Neural cell (in vitro differentiated cells): ENCODE data around the gene ATP2B2.

Experiments
- EP300 ChIP-seq: fragments of 450-650 bp; conservative IDR thresholded peaks from 2 replicates; pipeline ENCODE4 v1.6.1; 2014; ENCODE audit warnings: antibody characterized with exemption, mild to moderate bottlenecking, moderate library complexity; ENCODE audit not compliant: poor library complexity, severe bottlenecking
- EZH2 ChIP-seq: fragments of 200-600, 300-800 bp; shearing (Covaris generic), sonication (generic); IDR thresholded peaks from 2 replicates; pipeline ENCODE4 v1.6.1; 2014; ENCODE audit warnings: antibody characterized with exemption, low read length, borderline replicate concordance, mild to moderate bottlenecking; ENCODE audit not compliant: insufficient read depth, poor library complexity, severe bottlenecking
- RAD21 ChIP-seq: fragments of 450-650 bp; conservative IDR thresholded peaks from 2 replicates; pipeline ENCODE4 v1.6.1; 2014; ENCODE audit warnings: antibody characterized with exemption, mild to moderate bottlenecking, moderate library complexity
- TF ChIP-seq, protein P1 (sequence below): fragments of 450-650 bp; IDR thresholded peaks from 2 replicates; pipeline ENCODE4 v1.5.1; 2014; ENCODE audit warnings: antibody characterized with exemption, mild to moderate bottlenecking, moderate library complexity; ENCODE audit not compliant: poor library complexity, severe bottlenecking
- TF ChIP-seq, protein P2 (sequence below): IDR thresholded peaks from 2 replicates; pipeline ENCODE4 v1.6.1; 2012; ENCODE audit warnings: borderline replicate concordance

DNA sequence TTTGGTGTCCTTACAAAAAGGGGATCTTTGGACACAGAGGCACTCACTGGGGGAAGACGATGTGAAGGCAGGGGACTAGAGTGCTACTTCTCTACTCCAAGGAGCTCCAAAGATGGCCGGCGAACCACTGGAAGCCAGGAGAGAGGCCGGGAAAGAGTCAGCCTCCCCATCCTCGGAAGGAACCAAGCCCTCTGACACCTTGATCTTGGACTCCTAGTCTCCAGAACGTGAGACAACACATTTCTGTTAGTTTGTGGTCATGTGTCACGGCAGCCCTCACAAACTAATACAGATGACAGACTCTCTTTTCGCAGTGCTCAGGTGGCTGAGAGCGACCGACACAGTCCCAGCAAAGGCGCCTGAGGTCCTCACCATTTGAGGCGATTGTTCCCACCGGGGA is 24.4 kb upstream of the ATP2B2 start:
- TF ChIP-seq, protein P1, sequence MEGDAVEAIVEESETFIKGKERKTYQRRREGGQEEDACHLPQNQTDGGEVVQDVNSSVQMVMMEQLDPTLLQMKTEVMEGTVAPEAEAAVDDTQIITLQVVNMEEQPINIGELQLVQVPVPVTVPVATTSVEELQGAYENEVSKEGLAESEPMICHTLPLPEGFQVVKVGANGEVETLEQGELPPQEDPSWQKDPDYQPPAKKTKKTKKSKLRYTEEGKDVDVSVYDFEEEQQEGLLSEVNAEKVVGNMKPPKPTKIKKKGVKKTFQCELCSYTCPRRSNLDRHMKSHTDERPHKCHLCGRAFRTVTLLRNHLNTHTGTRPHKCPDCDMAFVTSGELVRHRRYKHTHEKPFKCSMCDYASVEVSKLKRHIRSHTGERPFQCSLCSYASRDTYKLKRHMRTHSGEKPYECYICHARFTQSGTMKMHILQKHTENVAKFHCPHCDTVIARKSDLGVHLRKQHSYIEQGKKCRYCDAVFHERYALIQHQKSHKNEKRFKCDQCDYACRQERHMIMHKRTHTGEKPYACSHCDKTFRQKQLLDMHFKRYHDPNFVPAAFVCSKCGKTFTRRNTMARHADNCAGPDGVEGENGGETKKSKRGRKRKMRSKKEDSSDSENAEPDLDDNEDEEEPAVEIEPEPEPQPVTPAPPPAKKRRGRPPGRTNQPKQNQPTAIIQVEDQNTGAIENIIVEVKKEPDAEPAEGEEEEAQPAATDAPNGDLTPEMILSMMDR = no peak
- TF ChIP-seq EP300 (no peak), RAD21 (no peak), EZH2 (no peak)
- TF ChIP-seq, protein P2, sequence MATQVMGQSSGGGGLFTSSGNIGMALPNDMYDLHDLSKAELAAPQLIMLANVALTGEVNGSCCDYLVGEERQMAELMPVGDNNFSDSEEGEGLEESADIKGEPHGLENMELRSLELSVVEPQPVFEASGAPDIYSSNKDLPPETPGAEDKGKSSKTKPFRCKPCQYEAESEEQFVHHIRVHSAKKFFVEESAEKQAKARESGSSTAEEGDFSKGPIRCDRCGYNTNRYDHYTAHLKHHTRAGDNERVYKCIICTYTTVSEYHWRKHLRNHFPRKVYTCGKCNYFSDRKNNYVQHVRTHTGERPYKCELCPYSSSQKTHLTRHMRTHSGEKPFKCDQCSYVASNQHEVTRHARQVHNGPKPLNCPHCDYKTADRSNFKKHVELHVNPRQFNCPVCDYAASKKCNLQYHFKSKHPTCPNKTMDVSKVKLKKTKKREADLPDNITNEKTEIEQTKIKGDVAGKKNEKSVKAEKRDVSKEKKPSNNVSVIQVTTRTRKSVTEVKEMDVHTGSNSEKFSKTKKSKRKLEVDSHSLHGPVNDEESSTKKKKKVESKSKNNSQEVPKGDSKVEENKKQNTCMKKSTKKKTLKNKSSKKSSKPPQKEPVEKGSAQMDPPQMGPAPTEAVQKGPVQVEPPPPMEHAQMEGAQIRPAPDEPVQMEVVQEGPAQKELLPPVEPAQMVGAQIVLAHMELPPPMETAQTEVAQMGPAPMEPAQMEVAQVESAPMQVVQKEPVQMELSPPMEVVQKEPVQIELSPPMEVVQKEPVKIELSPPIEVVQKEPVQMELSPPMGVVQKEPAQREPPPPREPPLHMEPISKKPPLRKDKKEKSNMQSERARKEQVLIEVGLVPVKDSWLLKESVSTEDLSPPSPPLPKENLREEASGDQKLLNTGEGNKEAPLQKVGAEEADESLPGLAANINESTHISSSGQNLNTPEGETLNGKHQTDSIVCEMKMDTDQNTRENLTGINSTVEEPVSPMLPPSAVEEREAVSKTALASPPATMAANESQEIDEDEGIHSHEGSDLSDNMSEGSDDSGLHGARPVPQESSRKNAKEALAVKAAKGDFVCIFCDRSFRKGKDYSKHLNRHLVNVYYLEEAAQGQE = no peak
